SK-N-SH (cell line): Measurements from ENCODE around the gene COLQ. TPM values are rescaled to one million over a fixed set of nuclear protein-coding genes. Genes with fewer than 3 reads are reported as not detected.

ENCODE experiments used
- CTCF ChIA-PET: fragments of 300-600, 350-600 bp; formaldehyde crosslinking; extraction: SDS; loops from one replicate; lab custom pipeline; 2021; lab: Yijun Ruan, JAX
- POLR2A ChIA-PET: fragments of 350-600 bp; sonication (Branson Sonifier 250); formaldehyde crosslinking; extraction: SDS; loops from one replicate; lab custom pipeline; 2020; ENCODE audit warnings: antibody characterized with exemption, inconsistent platforms; lab: Yijun Ruan, JAX
- DNase-seq: peaks from one replicate; pipeline ENCODE4 v3.0.0; 2012
- H2AFZ ChIP-seq: fragments of 200-600 bp; sonication (generic); 2 replicates; pipeline ENCODE4 v1.8.1; 2016; ENCODE audit warnings: antibody characterized with exemption, mild to moderate bottlenecking, low read depth
- H3F3A ChIP-seq: fragments of 200-600 bp; sonication (generic); replicated peaks from 2 replicates; pipeline ENCODE3; 2016; ENCODE audit warnings: antibody characterized with exemption, mild to moderate bottlenecking; ENCODE audit not compliant: insufficient read depth
- H3K27ac ChIP-seq, 2 experiments: fragments of 200-500 bp in 1 of 2; fragments of 200-600 bp in 1 of 2; sonication (Bioruptor generic) in 1 of 2; sonication (generic), shearing (Covaris generic) in 1 of 2; 2 replicates each; pipeline versions ENCODE4 v1.5.1 to v1.6.1; 2014 to 2016; ENCODE audit warnings: low read depth in 2 of 2, inconsistent platforms in 1 of 2, low read length in 1 of 2, mild to moderate bottlenecking in 1 of 2, mixed read lengths in 1 of 2
- H3K27me3 ChIP-seq: fragments of 200-600 bp; sonication (generic), shearing (Covaris generic); 2 replicates; pipeline ENCODE4 v1.6.1; 2016; ENCODE audit warnings: mixed run types; ENCODE audit not compliant: insufficient read depth
- H3K36me3 ChIP-seq, 2 experiments: fragments of 200-500 bp in 1 of 2; fragments of 200-600 bp in 1 of 2; sonication (Bioruptor generic) in 1 of 2; sonication (generic) in 1 of 2; replicated peaks in 1 of 2; 2 replicates each; pipeline versions ENCODE3 to v1.5.1; 2014 to 2016; ENCODE audit warnings: low read length in 1 of 2, mild to moderate bottlenecking in 1 of 2; ENCODE audit not compliant: insufficient read depth in 2 of 2, control insufficient read depth in 1 of 2
- H3K4me1 ChIP-seq, 2 experiments: fragments of 200-500 bp in 1 of 2; fragments of 200-600 bp in 1 of 2; sonication (Bioruptor generic) in 1 of 2; sonication (generic), shearing (Covaris generic) in 1 of 2; 2 replicates each; pipeline versions ENCODE4 v1.5.1 to v1.6.1; 2014 to 2016; ENCODE audit warnings: low read depth in 1 of 2, low read length in 1 of 2, mixed run types in 1 of 2; ENCODE audit not compliant: insufficient read depth in 2 of 2, control insufficient read depth in 1 of 2
- H3K4me2 ChIP-seq: fragments of 200-600 bp; sonication (generic), shearing (Covaris generic); 2 replicates; pipeline ENCODE4 v1.6.1; 2017; ENCODE audit warnings: mixed run types
- H3K4me3 ChIP-seq, 2 experiments: fragments of 200-500 bp in 1 of 2; fragments of 200-600 bp in 1 of 2; sonication (Bioruptor generic) in 1 of 2; sonication (generic), shearing (Covaris generic) in 1 of 2; 2 replicates each; pipeline versions ENCODE4 v1.5.1 to v1.8.1; 2014 to 2016; ENCODE audit warnings: low read depth in 2 of 2, inconsistent platforms in 1 of 2, low read length in 1 of 2, mild to moderate bottlenecking in 1 of 2, mixed read lengths in 1 of 2, moderate library complexity in 1 of 2
- H3K79me2 ChIP-seq: fragments of 200-600 bp; sonication (generic); 2 replicates; pipeline ENCODE4 v1.8.1; 2017; ENCODE audit warnings: mild to moderate bottlenecking; ENCODE audit not compliant: insufficient read depth
- H3K9ac ChIP-seq: fragments of 200-600 bp; sonication (generic); 2 replicates; pipeline ENCODE4 v1.6.1; 2017; ENCODE audit warnings: mixed run types
- H3K9me2 ChIP-seq: fragments of 200-600 bp; sonication (generic); 2 replicates; pipeline ENCODE4 v1.6.1; 2017; ENCODE audit warnings: mixed run types
- H3K9me3 ChIP-seq: fragments of 200-600 bp; sonication (generic); 2 replicates; pipeline ENCODE4 v1.6.1; 2017; ENCODE audit warnings: mixed run types, mild to moderate bottlenecking, moderate library complexity
- H4K20me1 ChIP-seq: fragments of 200-600 bp; sonication (generic); 2 replicates; pipeline ENCODE4 v1.6.1; 2017; ENCODE audit warnings: mild to moderate bottlenecking, mixed run types; ENCODE audit not compliant: insufficient read depth
- CHD2 ChIP-seq: fragments of 150-350 bp; IDR thresholded peaks from 2 replicates; pipeline ENCODE4 v1.6.1; 2018; ENCODE audit warnings: low read length; ENCODE audit not compliant: partially characterized antibody
- CTCF ChIP-seq: fragments of 200-600 bp; sonication (generic); IDR thresholded peaks from 2 replicates; pipeline ENCODE4 v1.6.1; 2017; ENCODE audit warnings: antibody characterized with exemption, mild to moderate bottlenecking, moderate library complexity
- ELF1 ChIP-seq: IDR thresholded peaks from 2 replicates; pipeline ENCODE4 v1.4.0; 2012
- EP300 ChIP-seq, 2 experiments: IDR thresholded peaks; 2 replicates each; pipeline versions ENCODE4 v1.4.0 to v1.6.1; 2012; ENCODE audit warnings: borderline replicate concordance in 1 of 2, low read depth in 1 of 2, low read length in 1 of 2
- EZH2phosphoT487 ChIP-seq: fragments of 200-600 bp; sonication (generic); IDR thresholded peaks from 2 replicates; pipeline ENCODE4 v1.6.1; 2017; ENCODE audit warnings: low read depth, mixed run types, mild to moderate bottlenecking, antibody characterized with exemption, moderate library complexity, borderline replicate concordance
- FOSL2 ChIP-seq: IDR thresholded peaks from 2 replicates; pipeline ENCODE4 v1.4.0; 2012; ENCODE audit warnings: low read depth, mild to moderate bottlenecking, moderate library complexity, borderline replicate concordance
- GATA2 ChIP-seq: sonication (generic); formaldehyde crosslinking; IDR thresholded peaks from 2 replicates; pipeline ENCODE4 v1.5.0; 2020; ENCODE audit warnings: mild to moderate bottlenecking, missing genetic modification reagents
- JUND ChIP-seq: IDR thresholded peaks from 2 replicates; pipeline ENCODE4 v1.4.0; 2012
- MAX ChIP-seq: IDR thresholded peaks from 2 replicates; pipeline ENCODE4 v1.4.0; 2012; ENCODE audit warnings: low read depth
- MXI1 ChIP-seq: IDR thresholded peaks from 2 replicates; pipeline ENCODE4 v1.6.1; 2012; ENCODE audit warnings: mild to moderate bottlenecking, low read depth, low read length, improper control_type of control experiment
- NFIC ChIP-seq: IDR thresholded peaks from 2 replicates; pipeline ENCODE4 v1.4.0; 2012; ENCODE audit warnings: borderline replicate concordance
- NRF1 ChIP-seq: IDR thresholded peaks from 2 replicates; pipeline ENCODE4 v1.6.1; 2012; ENCODE audit warnings: low read depth, mild to moderate bottlenecking, low read length
- RXRA ChIP-seq: IDR thresholded peaks from 2 replicates; pipeline ENCODE4 v1.4.0; 2012; ENCODE audit warnings: low read depth, mild to moderate bottlenecking, borderline replicate concordance
- TCF12 ChIP-seq: IDR thresholded peaks from 2 replicates; pipeline ENCODE4 v1.4.0; 2012
- YY1 ChIP-seq: IDR thresholded peaks from 2 replicates; pipeline ENCODE4 v1.4.0; 2012; ENCODE audit warnings: low read depth, mild to moderate bottlenecking
- WGBS: methylation state at CpG from one replicate; pipeline ENCODE4 v1.1.6; 2017; ENCODE audit warnings: low lambda C conversion rate; 5-methylcytosine and 5-hydroxymethylcytosine counted together
- polyA plus RNA-seq, 3 experiments: library from polyadenylated mRNA; depleted of rRNA; stranded (reverse); fragments of >200 nt; gene quantifications; 2 replicates each; pipeline ENCODE4 v1.2.3, GENCODE V29; 2012

COLQ gene
- polyA plus RNA-seq, 1 of the 3 experiments (the other 2 are of a cell fraction): 1.5 TPM

- no peak for TF ChIP-seq CTCF
- TF ChIP-seq FOSL2: no peak
- TF ChIP-seq RXRA: no peak
Observed at GRCh38 chr3:15542614-15543013, 21.1 kb upstream of the COLQ start (continued).

- DNase-seq: no peak
- H3K27ac ChIP-seq: no peak overlapping the region
- ChIA-PET CTCF (interaction anchor here (0.9 to 2.5 kb wide), 2 partner anchors 15 to 111 kb away, joined by 3 to 8 read pairs; no protein-coding TSS in a partner anchor), POLR2A (no interaction called here)
- no peaks in the 10 kb centered on the region for H3K9me3 ChIP-seq
- no peaks in the 10 kb centered on the region for H4K20me1 ChIP-seq
- H3K4me3 ChIP-seq: no peak overlapping the region
- no peaks in the 10 kb centered on the region for H3F3A ChIP-seq
- TF ChIP-seq ELF1: no peak
- H3K36me3 ChIP-seq: no peaks in the 10 kb centered on the region
- WGBS: 96% methylated on average over 4 of the region's 4 CpGs
- H3K79me2 ChIP-seq: no peaks in the 10 kb centered on the region
- no peak overlapping the region for H3K4me2 ChIP-seq
- no peaks in the 10 kb centered on the region for H3K27me3 ChIP-seq
- no peaks in the 10 kb centered on the region for H3K9me2 ChIP-seq
- H3K4me1 ChIP-seq: peaks cover 0 to 5% of the 10 kb centered on the region in 2 experiments; a peak in 1 of 4 replicates
- no peak overlapping the region for H2AFZ ChIP-seq
- no peak overlapping the region for H3K9ac ChIP-seq
Observed at GRCh38 chr3:15541371-15541770, 19.9 kb upstream of the COLQ start.

GRCh38 chr3:15539066-15539465, 17.6 kb upstream of the COLQ start:
- Histone ChIP-seq H2AFZ (no peak overlapping the region), H3K4me2 (no peak overlapping the region), H3K36me3 (no peaks in the 10 kb centered on the region), H3K9me3 (no peaks in the 10 kb centered on the region), H4K20me1 (no peaks in the 10 kb centered on the region), H3K9me2 (no peaks in the 10 kb centered on the region), H3K27me3 (no peaks in the 10 kb centered on the region), H3K27ac (no peak overlapping the region), H3K4me1 (peaks cover 0 to 5% of the 10 kb centered on the region in 2 experiments; a peak in 1 of 4 replicates)
- CTCF ChIA-PET: no interaction called here
- no peak for DNase-seq
- WGBS: 100% methylated on average over 1 of the region's 1 CpG
- TF ChIP-seq ELF1: no peak
- TF ChIP-seq MXI1: no peak
- no peak for TF ChIP-seq TCF12
- TF ChIP-seq MAX: no peak
- TF ChIP-seq EZH2phosphoT487: no peak
- no peak for TF ChIP-seq GATA2 (CRISPR knock-in tag)
- no peak for TF ChIP-seq CHD2
- TF ChIP-seq JUND: no peak
- TF ChIP-seq YY1: no peak
- no peak for TF ChIP-seq FOSL2
- TF ChIP-seq NRF1: no peak
- TF ChIP-seq NFIC: no peak
- no peak for TF ChIP-seq EP300 (IDR thresholded peaks at IDR 0.05; ENCODE audit: borderline replicate concordance in 1 of 2, low read depth in 1 of 2, low read length in 1 of 2)
- TF ChIP-seq, all 33 proteins: peak for 0
- Histone ChIP-seq H3F3A (no peaks in the 10 kb centered on the region), H3K4me3 (no peak overlapping the region), H3K9ac (no peak overlapping the region), H3K79me2 (no peaks in the 10 kb centered on the region)
- POLR2A ChIA-PET: no interaction called here
